Measurements from ENCODE around the gene GALNT18.

- TF ChIP-seq, protein P1, sequence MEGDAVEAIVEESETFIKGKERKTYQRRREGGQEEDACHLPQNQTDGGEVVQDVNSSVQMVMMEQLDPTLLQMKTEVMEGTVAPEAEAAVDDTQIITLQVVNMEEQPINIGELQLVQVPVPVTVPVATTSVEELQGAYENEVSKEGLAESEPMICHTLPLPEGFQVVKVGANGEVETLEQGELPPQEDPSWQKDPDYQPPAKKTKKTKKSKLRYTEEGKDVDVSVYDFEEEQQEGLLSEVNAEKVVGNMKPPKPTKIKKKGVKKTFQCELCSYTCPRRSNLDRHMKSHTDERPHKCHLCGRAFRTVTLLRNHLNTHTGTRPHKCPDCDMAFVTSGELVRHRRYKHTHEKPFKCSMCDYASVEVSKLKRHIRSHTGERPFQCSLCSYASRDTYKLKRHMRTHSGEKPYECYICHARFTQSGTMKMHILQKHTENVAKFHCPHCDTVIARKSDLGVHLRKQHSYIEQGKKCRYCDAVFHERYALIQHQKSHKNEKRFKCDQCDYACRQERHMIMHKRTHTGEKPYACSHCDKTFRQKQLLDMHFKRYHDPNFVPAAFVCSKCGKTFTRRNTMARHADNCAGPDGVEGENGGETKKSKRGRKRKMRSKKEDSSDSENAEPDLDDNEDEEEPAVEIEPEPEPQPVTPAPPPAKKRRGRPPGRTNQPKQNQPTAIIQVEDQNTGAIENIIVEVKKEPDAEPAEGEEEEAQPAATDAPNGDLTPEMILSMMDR (IDR thresholded peaks at IDR 0.05) = no peak
- no peak for TF ChIP-seq POLR2A (IDR thresholded peaks at IDR 0.05)
These were observed 289.6 kb downstream of the GALNT18 start for GRCh38 chr11:11332141-11332710.
